Measurements from ENCODE around the gene TMEM191C.

- TF ChIP-seq CTCF (conservative IDR thresholded peaks at IDR 0.05; ENCODE audit: low read depth, low read length) (no peak), RAD21 (IDR thresholded peaks at IDR 0.05; ENCODE audit: low read length) (no peak), CEBPB (IDR thresholded peaks at IDR 0.05; ENCODE audit: low read depth, low read length) (no peak)
Observed at GRCh38 chr22:21444701-21445436, 22.3 kb upstream of the TMEM191C start.
